ENCODE measurements around the gene GNG13.
"Not testable (repeated sequence)": the region's sequence is repeated elsewhere in the genome, so short reads cannot be mapped to it uniquely, and the experiment has no call there.

GNG13 gene

DNA sequence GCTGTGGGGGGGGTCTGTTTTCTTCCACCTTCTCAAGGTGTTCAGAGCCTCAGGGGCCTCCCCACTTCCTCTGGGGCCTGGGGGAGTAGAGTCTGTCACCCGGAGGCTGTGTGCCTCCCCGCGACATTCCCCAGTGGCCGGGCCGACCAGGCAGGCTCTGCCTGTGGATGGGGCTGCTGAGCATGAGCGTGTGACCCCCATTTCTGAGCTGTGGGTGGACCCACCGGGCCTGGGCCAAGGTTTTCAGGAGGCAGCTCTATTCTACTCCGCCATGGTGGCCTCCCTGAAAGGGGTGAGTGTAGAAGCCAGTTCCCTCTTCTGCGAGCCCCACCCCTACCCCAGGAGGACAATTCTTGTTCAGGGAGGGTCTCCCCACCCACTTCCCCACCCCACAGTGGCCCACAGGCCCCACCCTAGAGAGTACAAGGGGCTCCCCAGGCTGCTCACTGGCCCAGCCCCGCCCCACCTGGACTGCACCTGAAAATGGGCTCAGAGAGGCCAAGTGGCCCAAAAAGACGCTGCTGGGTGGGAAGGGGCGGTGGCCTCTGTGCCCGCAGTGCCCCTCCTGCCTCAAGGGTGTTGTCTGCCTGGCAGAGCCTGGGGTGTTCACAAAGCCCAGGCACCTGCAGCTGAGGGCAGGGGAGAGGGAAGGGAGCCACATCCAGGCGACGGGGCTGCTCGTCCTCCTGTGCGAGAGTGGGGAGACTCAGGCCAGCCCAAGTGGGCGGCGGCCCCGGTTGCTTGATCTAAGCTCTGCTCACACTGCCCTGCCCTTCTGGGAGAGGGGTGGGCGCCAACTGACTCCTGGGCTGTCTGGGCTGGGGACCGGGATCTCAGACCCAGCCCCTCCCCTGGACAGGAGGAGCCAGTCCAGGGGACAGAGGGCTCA is 38.7 kb downstream of the GNG13 start:
- no peak for DNase-seq (ENCODE audit: low read depth in 2 of 2)

DNA sequence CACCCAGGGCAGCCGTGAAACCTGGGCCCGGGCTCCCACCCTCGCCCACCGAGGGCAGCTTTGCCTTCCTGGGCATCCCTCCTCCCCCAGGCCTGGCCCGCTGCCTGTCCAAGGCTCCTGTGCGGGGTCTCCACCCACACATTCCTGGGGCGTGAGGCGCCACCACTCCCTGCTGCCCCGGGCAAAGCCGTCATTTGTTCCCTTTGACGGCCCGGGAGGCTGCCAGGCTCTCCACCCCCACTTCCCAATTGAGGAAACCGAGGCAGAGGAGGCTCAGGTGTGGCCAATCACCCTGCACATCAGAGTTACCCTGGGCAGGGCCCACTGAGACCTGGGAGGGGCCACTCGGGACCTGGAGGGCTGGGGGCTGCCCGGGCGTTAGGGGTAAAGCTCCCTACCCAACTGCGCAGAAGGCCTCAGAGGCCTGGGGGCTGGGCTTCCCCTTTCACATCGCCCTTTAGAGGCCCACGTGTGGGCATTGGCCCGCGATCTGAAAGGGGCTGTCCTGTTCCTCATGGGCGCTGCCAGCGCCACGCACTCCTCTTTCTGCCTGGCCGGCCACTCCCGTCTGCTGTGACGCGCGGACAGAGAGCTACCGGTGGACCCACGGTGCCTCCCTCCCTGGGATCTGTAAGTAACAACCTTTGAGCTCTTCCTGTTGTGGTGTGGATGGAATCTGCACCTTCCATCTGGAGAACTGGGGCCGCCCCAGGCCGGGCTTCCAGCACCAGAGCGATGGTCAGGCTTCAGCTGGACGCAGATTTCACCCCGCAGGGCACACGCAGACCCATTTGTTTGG is 39.8 kb downstream of the GNG13 start, which contains the start of gene MSLN:
MSLN (plus strand) TSS at position 190 of the 799 bp plus-strand sequence. CDS start 1,947 bp downstream, outside the sequence.
- no peak for DNase-seq (ENCODE audit: low read depth in 2 of 2)

GRCh38 chr16:760065-760464 is 40.5 kb downstream of the GNG13 start:
- DNase-seq (ENCODE audit: low read depth in 2 of 2), result no peak

GRCh38 chr16:759110-759910 is 41.2 kb downstream of the GNG13 start:
- no peak for DNase-seq (ENCODE audit: low read depth in 2 of 2)

DNA sequence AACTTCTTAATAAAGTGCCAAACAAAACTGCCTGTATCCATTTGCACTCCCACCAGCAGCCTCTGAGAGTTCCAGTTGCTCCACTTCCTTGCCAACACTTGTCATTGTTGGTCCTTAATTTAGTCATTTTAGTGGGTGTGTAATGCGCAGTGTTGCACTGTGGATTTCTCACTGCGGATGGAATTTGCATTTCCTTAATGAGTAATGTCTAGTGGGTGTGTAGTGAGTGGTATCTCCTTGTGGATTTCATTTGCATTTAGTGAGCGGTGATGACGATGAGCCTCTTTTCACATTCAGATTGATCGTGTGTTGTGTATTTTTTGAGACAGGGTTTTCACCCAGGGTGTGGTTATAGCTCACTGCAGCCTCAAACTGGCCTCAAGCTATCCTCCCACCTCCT is 44.1 kb downstream of the GNG13 start:
- DNase-seq (ENCODE audit: low read depth in 2 of 2), result no peak

DNA sequence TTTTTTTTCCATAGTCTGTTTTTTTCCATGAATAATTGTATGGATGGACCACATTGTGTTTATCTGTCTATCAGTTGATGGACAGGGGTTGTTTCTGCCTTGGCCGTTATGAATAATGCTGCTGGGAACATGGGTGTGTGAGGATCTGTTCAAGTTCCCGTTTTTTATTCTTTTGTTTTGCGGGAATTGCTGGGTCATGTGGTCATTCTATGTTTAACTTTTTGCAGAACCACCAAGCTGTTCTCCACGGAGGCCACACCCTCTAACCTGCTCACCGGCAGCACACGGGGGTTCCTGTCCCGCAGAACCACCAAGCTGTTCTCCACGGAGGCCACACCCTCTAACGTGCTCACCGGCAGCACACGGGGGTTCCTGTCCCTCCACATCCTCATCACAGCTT is 45.9 kb downstream of the GNG13 start:
- no peak for DNase-seq (ENCODE audit: low read depth in 2 of 2)

- not testable (repeated sequence) for DNase-seq (ENCODE audit: low read depth in 2 of 2)
Observed at GRCh38 chr16:754121-754607, 46.4 kb downstream of the GNG13 start.

DNA sequence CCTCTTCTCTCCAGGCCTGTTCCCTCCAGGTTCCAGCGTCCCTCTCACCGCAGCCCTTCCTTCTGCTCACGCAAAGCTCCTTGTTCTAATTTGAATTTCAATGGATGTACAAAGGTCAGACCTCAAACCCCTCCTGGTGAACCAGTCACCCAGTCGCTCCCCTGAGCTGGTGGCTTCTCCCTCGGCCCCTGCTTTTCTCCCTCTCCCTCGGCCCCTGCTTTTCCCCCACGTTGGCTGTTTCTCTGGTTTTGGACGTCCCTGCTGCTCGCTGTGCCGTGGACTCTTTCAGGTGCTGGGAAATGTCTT is 48.6 kb downstream of the GNG13 start:
- no peak for DNase-seq (ENCODE audit: low read depth in 2 of 2)

DNA sequence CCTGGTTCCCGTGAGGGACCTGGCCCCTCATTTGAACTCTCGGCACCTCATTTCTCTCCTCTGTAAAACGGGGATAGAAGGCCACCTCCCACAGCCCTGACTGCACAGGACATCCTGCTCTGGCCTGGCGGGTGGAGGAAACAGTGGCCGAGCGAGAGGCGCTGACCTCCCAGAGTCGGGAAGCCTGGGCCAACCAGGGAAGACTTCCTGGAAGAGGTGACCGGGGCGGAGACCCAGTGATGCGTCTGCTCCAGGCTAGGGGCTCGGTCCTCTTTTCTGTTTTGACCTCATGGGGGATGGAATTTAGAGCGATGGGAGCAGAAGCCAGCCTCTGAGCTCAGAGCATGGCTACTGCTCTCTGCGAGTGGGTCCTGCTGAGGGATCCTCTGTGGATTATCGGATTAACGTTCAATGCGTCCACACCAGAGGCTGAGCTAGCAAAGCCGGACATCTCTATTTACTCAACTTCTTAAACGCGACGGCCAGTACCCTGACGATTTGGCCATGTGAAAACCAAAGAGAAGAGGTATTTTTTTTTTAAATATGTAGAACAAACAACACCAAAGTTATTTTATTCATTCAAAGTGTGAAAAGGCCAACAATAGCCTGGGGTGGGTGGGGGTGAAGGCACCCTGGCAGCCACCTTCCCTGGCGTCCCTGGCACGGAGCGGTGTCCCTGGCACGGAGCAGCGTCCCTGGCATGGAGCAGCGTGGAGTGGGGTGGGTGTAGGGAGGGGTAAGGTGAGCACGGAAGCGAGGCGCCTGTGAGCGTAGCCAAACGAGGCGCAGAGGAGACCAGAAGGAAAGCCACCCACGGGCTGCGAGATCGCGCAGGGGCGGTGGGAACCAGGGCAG is 49.2 kb downstream of the GNG13 start:
- DNase-seq (ENCODE audit: low read depth in 2 of 2), result no peak

DNA sequence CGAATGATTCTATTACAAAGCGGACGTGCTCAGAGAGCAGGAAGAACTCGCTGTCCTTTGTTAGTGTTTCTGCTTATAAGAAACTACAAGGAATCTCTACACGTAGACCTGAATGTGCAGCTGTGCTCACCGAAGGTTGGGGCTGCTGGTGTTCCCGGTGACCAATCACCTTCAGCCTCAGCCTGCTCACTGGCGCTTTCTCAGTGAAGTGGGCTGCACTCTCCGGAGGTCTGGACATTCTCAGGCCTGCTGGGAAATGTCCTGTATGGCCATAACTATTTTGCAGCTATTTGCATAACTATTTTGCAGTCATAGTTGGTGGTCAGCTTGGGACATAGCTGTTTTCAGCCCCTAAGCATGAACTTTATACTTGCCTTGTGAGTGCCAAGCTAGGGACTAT is 50.0 kb downstream of the GNG13 start:
- no peak for DNase-seq (ENCODE audit: low read depth in 2 of 2)

- DNase-seq (ENCODE audit: low read depth in 2 of 2), result no peak
Observed at GRCh38 chr16:749010-749409, 51.5 kb downstream of the GNG13 start.

Measured in stimulated activated CD8-positive, alpha-beta memory T cell treated with anti-CD3 and anti-CD28 coated beads, Interleukin-15, amount 100 ng/mL, for 4 hours (primary cell).